ENCODE results near the gene ITLN1. TPM values are rescaled to one million over a fixed set of nuclear protein-coding genes. Genes with fewer than 3 reads are reported as not detected.
"Not testable (repeated sequence)": the region's sequence is repeated elsewhere in the genome, so short reads cannot be mapped to it uniquely, and the experiment has no call there.

Gene ITLN1
- total RNA-seq, 2 experiments from 2014 or later, result not detected

DNA sequence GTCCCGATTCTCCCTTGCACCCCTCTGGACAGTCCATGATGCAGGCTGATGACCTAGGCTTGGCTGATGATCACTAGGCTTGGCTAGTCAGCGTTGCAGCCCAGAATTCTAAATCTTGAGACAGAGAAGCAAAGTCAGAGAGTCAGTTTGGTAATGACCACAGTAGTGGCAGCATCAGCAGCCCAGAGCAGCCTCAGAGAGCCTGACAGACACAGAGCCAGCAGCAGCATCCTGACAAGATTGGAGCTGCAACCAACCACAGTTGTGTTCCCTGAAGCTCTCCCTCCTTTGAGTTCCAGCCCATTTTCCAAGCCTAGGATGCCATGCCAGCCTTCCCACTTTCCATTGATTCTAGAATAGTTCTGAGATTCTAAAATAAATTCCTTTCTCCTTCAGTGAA lies 16.8 kb upstream of the ITLN1 start:
- DNase-seq (no peak), ATAC-seq (ENCODE audit: low read depth) (no peak)
- peaks cover 6% of the 10 kb centered on the region for H3K9me3 Mint-ChIP-seq
- H3K27ac Mint-ChIP-seq, result no peak overlapping the region
- POLR2A ChIA-PET, result no interaction called here
- H3K4me3 Mint-ChIP-seq, result no peak overlapping the region
- no peaks in the 10 kb centered on the region for H3K4me1 Mint-ChIP-seq
- peaks cover 28% of the 10 kb centered on the region for H3K27me3 Mint-ChIP-seq
- H3K36me3 Mint-ChIP-seq, result no peaks in the 10 kb centered on the region

DNA sequence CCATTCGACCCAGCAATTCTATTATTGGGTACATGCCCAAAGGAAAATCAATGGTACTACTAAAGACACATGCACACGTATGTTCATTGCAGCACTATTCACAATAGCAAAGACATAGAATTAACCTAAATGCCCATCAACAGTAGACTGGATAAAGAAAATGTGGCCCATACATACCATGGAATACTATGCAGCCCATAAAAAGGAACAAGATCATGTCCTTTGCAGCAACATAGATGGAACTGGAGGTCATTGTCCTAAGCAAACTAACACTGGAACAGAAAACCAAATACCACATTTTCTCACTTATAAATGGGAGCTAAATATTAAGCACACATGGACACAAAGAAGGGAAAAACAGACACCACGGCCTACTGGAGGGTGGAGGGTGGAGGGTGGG lies 15.7 kb upstream of the ITLN1 start:
- H3K9me3 Mint-ChIP-seq; H3K4me1 Mint-ChIP-seq; ATAC-seq (ENCODE audit: low read depth); H3K27ac Mint-ChIP-seq; POLR2A ChIA-PET; H3K36me3 Mint-ChIP-seq; H3K4me3 Mint-ChIP-seq; DNase-seq: not testable (repeated sequence)
- peaks cover 37% of the 10 kb centered on the region for H3K27me3 Mint-ChIP-seq

- H3K4me1 Mint-ChIP-seq; H3K4me3 Mint-ChIP-seq; ATAC-seq (ENCODE audit: low read depth); DNase-seq; POLR2A ChIA-PET; H3K9me3 Mint-ChIP-seq; H3K27ac Mint-ChIP-seq; H3K36me3 Mint-ChIP-seq: not testable (repeated sequence)
- peaks cover 36% of the 10 kb centered on the region for H3K27me3 Mint-ChIP-seq
These were observed 9.6 kb upstream of the ITLN1 start for GRCh38 chr1:160894368-160895135.

- no peak for DNase-seq
- no peak overlapping the region for H3K4me3 Mint-ChIP-seq
- H3K4me1 Mint-ChIP-seq, result no peaks in the 10 kb centered on the region
- POLR2A ChIA-PET, result no interaction called here
- no peak overlapping the region for H3K27ac Mint-ChIP-seq
- no peak for ATAC-seq (ENCODE audit: low read depth)
- H3K9me3 Mint-ChIP-seq, result peaks cover 7% of the 10 kb centered on the region
- H3K27me3 Mint-ChIP-seq, result peaks cover 16% of the 10 kb centered on the region
- H3K36me3 Mint-ChIP-seq, result no peaks in the 10 kb centered on the region
These were observed 6.5 kb upstream of the ITLN1 start for GRCh38 chr1:160891474-160891873.

DNA sequence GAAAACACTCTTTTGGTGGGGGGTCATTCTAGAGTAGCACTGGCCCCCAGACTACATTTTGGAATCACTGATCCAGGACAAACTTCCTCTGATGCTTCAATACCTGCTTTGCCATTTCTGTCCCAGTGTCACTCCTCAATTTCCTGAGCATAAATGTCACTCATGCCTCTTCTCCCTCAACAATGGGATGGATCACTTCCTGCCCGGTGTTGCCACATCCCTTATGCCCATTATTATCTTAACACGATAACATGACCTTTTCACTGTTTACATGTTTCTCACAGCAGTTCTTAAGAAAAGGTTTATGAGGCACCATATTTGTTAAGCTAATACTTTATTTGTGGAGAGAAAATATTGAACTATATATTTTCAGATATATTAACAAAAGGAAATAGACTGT lies 3.9 kb upstream of the ITLN1 start:
- Mint-ChIP-seq H3K27ac (no peak overlapping the region), H3K27me3 (peaks cover 4% of the 10 kb centered on the region), H3K36me3 (no peaks in the 10 kb centered on the region), H3K4me1 (no peaks in the 10 kb centered on the region), H3K9me3 (peaks cover 1% of the 10 kb centered on the region), H3K4me3 (no peak overlapping the region)
- ATAC-seq (ENCODE audit: low read depth) (no peak), DNase-seq (no peak)
- POLR2A ChIA-PET, result no interaction called here

- POLR2A ChIA-PET, result no interaction called here
These were observed 2.1 kb upstream of the ITLN1 start for GRCh38 chr1:160887071-160887470.

DNA sequence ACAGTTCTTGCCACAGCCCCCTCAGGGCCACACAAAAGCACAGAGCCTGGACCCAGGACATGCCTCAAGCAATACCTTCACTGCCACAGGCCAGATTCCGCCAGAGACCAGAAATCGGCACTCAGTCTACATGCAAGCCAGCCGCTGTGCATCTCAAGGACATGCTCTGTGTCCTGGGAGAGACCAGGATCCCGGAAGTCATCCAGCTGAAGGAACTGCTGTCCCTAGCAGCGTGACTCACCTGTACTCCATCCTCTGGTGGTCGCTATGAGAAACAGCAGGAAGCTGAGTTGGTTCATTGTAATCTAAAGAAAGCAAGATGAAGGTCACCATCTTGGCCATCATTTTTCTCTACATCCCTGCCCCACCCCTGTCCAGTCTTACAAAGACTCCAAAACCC lies 401 bp downstream of the ITLN1 start:
- no peak for ATAC-seq (ENCODE audit: low read depth)
- Mint-ChIP-seq H3K4me3 (no peak overlapping the region), H3K9me3 (no peaks in the 10 kb centered on the region), H3K4me1 (no peaks in the 10 kb centered on the region), H3K27me3 (peaks cover 4% of the 10 kb centered on the region), H3K27ac (no peak overlapping the region), H3K36me3 (no peaks in the 10 kb centered on the region)
- POLR2A ChIA-PET, result interaction anchor here (1.0 kb wide), 1 partner anchor 15 kb away, joined by 3 read pairs; no protein-coding TSS in a partner anchor
- DNase-seq, result no peak

More at GRCh38 chr1:160887071-160887470, 2.1 kb upstream of the ITLN1 start:
- Mint-ChIP-seq H3K36me3 (no peaks in the 10 kb centered on the region), H3K4me1 (no peaks in the 10 kb centered on the region), H3K27me3 (peaks cover 4% of the 10 kb centered on the region), H3K9me3 (no peaks in the 10 kb centered on the region), H3K27ac (no peak overlapping the region), H3K4me3 (no peak overlapping the region)
- DNase-seq, result no peak
- ATAC-seq (ENCODE audit: low read depth), result no peak

DNA sequence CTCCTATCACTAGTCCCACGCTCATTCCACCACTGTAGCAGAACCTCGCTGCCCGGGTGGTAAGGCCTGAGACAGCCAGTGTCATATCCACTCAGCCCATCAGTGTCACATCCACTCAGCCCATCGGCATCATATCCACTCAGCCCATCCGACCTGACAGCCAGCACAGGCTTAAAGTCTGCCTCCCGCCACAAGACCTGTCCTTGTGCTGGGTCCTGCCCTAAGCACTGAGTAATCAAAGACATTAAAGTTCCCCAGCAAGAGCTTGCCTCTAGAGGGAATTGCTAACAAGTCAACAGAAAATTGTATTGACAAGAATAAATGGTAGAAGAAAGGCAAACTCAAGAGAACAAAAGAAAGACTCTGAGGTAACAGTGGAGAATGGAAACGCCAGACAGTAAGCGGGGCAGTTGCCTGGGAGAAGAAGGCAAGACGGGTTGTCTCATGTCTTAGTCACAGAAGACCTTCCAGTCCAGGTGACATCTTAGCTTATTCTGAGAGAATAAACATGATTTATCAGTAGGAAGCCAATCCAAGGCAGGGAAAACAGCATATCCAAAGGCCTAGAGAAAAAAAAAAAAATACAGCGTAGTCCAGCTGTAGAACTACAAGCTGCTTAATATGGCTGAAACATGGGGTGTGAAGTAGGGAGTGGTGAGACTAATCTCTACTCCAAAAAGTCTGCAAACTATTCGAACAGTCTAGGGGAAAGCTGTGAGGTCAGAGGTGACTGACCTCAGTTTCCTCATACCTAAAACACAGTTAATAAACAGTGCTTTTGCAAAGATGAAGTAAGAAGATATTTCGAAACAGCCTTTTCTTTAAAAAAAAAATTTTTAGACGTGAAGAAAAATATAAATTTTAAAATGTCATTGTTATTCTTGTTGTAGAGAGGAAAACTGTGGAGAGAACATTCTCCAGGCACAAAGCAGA lies 1.1 kb downstream of the ITLN1 start:
- POLR2A ChIA-PET, result no interaction called here
- no peaks in the 10 kb centered on the region for H3K9me3 Mint-ChIP-seq
- H3K36me3 Mint-ChIP-seq, result no peaks in the 10 kb centered on the region
- no peak overlapping the region for H3K27ac Mint-ChIP-seq
- no peak for DNase-seq
- peaks cover 5% of the 10 kb centered on the region for H3K4me1 Mint-ChIP-seq
- no peak for ATAC-seq (ENCODE audit: low read depth)
- no peak overlapping the region for H3K4me3 Mint-ChIP-seq
- peaks cover 5% of the 10 kb centered on the region for H3K27me3 Mint-ChIP-seq

DNA sequence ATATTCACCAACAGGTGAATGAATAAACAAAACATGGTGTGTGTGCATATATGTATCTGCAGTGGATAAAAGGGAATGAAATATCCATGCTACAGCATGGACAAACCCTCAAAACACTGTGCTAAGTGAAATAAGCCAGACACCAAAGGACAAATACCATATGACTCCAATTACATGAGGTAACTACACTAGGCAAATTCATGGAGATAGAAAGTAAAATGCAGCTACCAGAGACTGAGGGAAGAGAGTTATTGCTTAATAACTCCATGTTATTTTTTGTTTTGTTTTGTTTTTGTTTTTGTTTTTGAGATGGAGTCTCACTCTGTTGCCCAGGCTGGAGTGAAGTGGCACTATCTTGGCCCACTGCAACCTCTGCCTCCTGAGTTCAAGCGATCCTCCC lies 2.4 kb downstream of the ITLN1 start:
- H3K27me3 Mint-ChIP-seq, result peaks cover 5% of the 10 kb centered on the region
- H3K9me3 Mint-ChIP-seq, result no peaks in the 10 kb centered on the region
- DNase-seq (no peak), ATAC-seq (ENCODE audit: low read depth) (no peak)
- no peak overlapping the region for H3K27ac Mint-ChIP-seq
- POLR2A ChIA-PET, result interaction anchor here (0.6 kb wide), 1 partner anchor 111 kb away, joined by 3 read pairs; no protein-coding TSS in a partner anchor
- peaks cover 7% of the 10 kb centered on the region for H3K4me1 Mint-ChIP-seq
- no peaks in the 10 kb centered on the region for H3K36me3 Mint-ChIP-seq
- H3K4me3 Mint-ChIP-seq, result no peak overlapping the region

DNA sequence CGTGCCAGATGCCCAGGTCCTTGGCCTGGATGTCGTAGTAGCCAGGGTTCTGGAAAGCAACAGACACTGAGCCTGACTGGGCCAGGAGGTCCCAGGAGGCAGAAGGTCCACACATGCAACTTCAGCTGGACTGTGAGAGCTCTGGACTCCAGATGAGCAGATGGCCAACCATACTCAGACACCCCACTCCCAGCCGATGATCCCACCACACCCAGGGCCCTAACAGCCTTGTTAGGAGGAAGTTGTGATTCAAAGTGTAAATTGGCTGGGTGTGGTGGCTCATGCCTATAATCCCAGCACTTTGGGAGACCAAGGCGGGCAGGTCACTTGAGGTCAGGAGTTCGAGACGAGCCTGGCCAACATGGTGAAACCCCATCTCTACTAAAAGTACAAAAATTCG lies 3.7 kb downstream of the ITLN1 start:
- H3K4me3 Mint-ChIP-seq; DNase-seq; H3K27me3 Mint-ChIP-seq; H3K27ac Mint-ChIP-seq; H3K36me3 Mint-ChIP-seq; ATAC-seq (ENCODE audit: low read depth); H3K9me3 Mint-ChIP-seq: not testable (repeated sequence)
- POLR2A ChIA-PET, result interaction anchor here (0.6 kb wide), 2 partner anchors 122 to 240 kb away, joined by 4 read pairs; no protein-coding TSS in a partner anchor
- H3K4me1 Mint-ChIP-seq, result peaks cover 15% of the 10 kb centered on the region

DNA sequence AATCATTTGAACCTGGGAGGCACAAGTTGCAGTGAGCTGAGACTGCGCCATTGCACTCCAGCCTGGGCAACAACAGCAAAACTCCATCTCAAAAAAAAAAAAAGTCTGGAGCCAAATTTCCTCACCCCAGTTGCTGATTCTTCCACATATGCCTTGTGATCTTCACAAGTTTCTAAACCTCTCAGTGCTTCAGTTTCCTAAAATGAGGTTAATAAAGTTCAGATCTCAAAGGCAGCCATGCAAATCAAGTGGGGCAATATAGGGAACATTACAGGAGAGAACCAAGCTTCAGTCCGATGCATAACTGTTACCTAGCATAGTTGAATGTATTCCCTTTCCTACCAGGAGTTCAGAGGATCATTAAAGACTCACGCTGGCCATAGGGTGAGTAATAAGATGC lies 4.8 kb downstream of the ITLN1 start:
- DNase-seq (no peak), ATAC-seq (ENCODE audit: low read depth) (no peak)
- Mint-ChIP-seq H3K27me3 (peaks cover 6% of the 10 kb centered on the region), H3K36me3 (no peaks in the 10 kb centered on the region), H3K27ac (no peak overlapping the region), H3K9me3 (no peaks in the 10 kb centered on the region), H3K4me3 (no peak overlapping the region), H3K4me1 (peaks cover 15% of the 10 kb centered on the region)
- POLR2A ChIA-PET, result no interaction called here

DNA sequence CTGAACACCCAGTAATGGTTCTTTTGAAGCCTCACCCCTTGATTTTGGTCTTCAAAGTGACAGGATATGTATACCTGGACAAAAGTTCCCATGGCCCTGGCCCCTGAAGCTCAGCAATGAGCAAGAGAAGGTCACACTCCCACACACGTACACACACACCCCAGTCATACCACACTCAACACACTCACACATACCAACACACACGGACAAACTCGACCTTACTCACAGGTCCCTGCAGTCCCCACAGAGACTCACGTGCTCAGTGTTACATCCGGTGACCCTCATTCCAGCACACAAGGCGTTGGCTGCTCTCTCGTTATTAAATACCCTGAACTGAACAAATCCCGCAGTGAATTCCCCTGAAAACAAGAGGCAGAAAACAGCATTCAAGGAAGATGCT lies 5.9 kb downstream of the ITLN1 start:
- DNase-seq (no peak), ATAC-seq (ENCODE audit: low read depth) (no peak)
- no peak overlapping the region for H3K4me3 Mint-ChIP-seq
- H3K27ac Mint-ChIP-seq, result peak overlapping the region; percentile 55
- peaks cover 21% of the 10 kb centered on the region for H3K4me1 Mint-ChIP-seq
- no peaks in the 10 kb centered on the region for H3K9me3 Mint-ChIP-seq
- no peaks in the 10 kb centered on the region for H3K36me3 Mint-ChIP-seq
- POLR2A ChIA-PET, result no interaction called here
- peaks cover 6% of the 10 kb centered on the region for H3K27me3 Mint-ChIP-seq

- DNase-seq (no peak), ATAC-seq (ENCODE audit: low read depth) (peak; percentile 88)
- Mint-ChIP-seq H3K4me3 (no peak overlapping the region), H3K9me3 (peaks cover 2% of the 10 kb centered on the region), H3K4me1 (peaks cover 22% of the 10 kb centered on the region), H3K27me3 (peaks cover 6% of the 10 kb centered on the region), H3K27ac (peak overlapping the region; percentile 6), H3K36me3 (peaks cover 2% of the 10 kb centered on the region)
- POLR2A ChIA-PET, result interaction anchor here (0.8 to 1.0 kb wide), 2 partner anchors 42 to 79 kb away, joined by 3 read pairs; no protein-coding TSS in a partner anchor
These were observed 7.8 kb downstream of the ITLN1 start for GRCh38 chr1:160877221-160877620.
